Mammary microvascular endothelial cell (primary cell): Measurements from ENCODE around the gene GLYATL3. TPM values are rescaled to one million over a fixed set of nuclear protein-coding genes. Genes with fewer than 3 reads are reported as not detected.

ENCODE experiments used
- total RNA-seq: library from RNA; depleted of rRNA; stranded (reverse); fragments of >200 nt; gene quantifications from 2 replicates; pipeline ENCODE4 v1.2.3, GENCODE V29; 2015

The GLYATL3 gene
- not detected in 2 replicates for total RNA-seq

DNA sequence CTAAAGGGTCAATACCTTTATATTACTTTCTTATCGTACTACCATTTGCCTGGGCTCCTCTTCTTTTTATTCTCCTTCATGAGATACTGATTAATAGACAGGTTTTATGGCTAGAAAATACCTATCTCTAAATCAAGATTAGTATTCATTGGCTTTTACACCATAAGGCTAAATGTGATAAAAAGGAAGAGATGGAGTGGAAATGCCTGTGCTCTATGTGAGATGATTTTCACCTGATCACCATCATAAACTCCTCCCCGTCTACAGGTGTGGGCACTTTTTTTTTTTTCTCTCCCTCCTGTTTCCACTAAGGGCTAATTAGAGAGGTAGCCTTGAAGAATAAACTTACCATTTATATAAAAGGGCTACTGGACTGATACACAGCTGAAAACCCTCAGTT is at the start of gene GLYATL3:
GLYATL3 (plus strand) TSS at position 301 of the 400 bp plus-strand sequence. CDS start 12,068 bp downstream, outside the sequence.

DNA sequence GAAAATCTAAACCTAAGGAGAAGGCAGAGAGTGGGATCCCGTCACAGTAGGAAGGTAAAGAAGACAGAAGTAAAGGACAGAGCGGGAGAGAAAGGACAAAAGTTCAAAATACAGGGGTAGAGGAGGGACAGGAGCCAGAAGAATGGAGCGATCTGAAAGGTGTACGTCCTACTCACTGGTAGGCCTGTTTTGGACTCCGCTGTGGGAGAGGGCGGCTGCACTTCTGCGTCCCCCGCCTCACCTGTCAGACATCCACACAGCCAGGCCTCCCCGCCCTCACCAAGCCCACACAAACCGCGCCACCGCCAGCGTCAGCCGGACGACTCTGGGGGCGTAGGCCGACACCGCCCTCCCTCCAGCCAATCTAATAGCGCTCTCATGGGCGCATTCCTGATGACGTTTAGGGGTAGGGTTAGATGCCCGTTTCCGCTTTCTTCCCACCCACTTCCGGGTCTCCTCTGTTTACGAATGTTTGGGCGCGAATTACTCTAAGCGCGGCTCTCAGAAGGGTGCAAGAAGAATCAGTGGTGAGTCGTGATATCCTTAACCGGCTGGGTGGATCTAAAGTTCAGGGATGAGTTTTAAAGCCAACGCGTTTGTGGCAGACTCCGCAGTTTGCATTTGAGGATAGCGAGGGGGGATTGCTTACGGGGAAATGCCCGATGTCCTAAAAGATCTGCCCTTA is 36.7 kb upstream of the GLYATL3 start, which contains the start of the genes CENPQ and MMUT:
CENPQ (plus strand) TSS at position 444 of the 685 bp plus-strand sequence. CDS start 6,807 bp downstream, outside the sequence.
MMUT (minus strand) TSS at position 327 of the 685 bp plus-strand sequence. CDS start 3,787 bp downstream, outside the sequence.

DNA sequence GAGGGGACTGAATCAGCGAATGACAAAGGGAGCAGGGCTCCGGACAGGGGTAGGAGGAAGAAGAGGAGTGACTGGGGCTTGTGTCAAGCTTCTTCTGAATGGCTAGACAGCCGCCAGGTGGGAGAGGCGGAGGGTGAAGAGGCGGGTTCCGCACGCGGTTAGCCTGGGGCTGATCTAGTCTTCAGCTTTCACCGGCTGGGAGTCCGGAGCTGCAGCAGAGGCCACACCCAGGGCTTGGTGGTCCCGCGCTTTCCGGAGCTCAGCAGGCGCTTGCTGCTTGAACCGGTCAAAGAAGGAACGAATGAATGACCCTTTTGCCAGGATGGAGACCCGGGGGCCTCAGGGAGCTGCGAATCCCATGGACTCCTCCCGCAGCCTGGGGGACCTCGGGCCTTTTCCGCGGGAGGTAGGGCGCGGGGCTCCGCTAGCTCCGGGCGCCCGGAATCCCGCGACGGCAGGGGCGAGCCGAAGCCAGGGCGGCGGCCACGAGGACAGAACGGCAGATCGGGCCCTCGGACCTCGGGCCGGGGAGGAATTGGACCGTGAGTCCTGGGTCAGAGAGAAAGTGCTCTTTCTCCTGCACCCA is 50.9 kb downstream of the GLYATL3 start, which contains the start of gene C6orf141:
C6orf141 (plus strand) TSS at position 177 of the 586 bp plus-strand sequence; CDS start at position 302, 125 bp downstream.

Other genes with a start within 250 kb of the GLYATL3 start
- gene MMUT, start 36.7 kb upstream of the GLYATL3 start, total RNA-seq, result 6.5 and 8.4 TPM in 2 replicates
- gene CENPQ, start 36.6 kb upstream of the GLYATL3 start, total RNA-seq, result 9.5 and 16.7 TPM in 2 replicates
- 10.6 and 11.3 TPM in 2 replicates for gene C6orf141, start 50.7 kb downstream of the GLYATL3 start, total RNA-seq
- not detected in 2 replicates for gene RHAG, start 136.9 kb downstream of the GLYATL3 start, total RNA-seq
- not detected in 2 replicates for gene CRISP2, start 213.6 kb downstream of the GLYATL3 start, total RNA-seq
- not detected in 2 replicates for gene CRISP3, start 244.5 kb downstream of the GLYATL3 start, total RNA-seq